ENCODE data around the gene EGFL6. TPM values are rescaled to one million over a fixed set of nuclear protein-coding genes. Genes with fewer than 3 reads are reported as not detected.

EGFL6 gene
- total RNA-seq, 1 donor from 2014 or later = not detected

- ChIA-PET CTCF (no interaction called here), POLR2A (no interaction called here)
- Mint-ChIP-seq H3K4me3 (no peak overlapping the region), H3K27ac (no peak overlapping the region), H3K9me3 (peaks cover 2% of the 10 kb centered on the region), H3K27me3 (peaks cover 11% of the 10 kb centered on the region), H3K36me3 (ENCODE audit: low read depth) (no peaks in the 10 kb centered on the region), H3K4me1 (no peaks in the 10 kb centered on the region)
- intact Hi-C loops (cut with micrococcal nuclease) = no loop called here
- DNase-seq (no peak), ATAC-seq (ENCODE audit: low read depth) (no peak)
- TF ChIP-seq CTCF (IDR thresholded peaks at IDR 0.05) = no peak
Measured at GRCh38 chrX:13587786-13588477, 18.5 kb downstream of the EGFL6 start.

- intact Hi-C loops (cut with micrococcal nuclease) = no loop called here
- peaks cover 2% of the 10 kb centered on the region for H3K9me3 Mint-ChIP-seq
- no peaks in the 10 kb centered on the region for H3K36me3 Mint-ChIP-seq (ENCODE audit: low read depth)
- no peak overlapping the region for H3K4me3 Mint-ChIP-seq
- ATAC-seq (ENCODE audit: low read depth) = no peak
- no peak overlapping the region for H3K27ac Mint-ChIP-seq
- ChIA-PET CTCF (no interaction called here), POLR2A (no interaction called here)
- no peaks in the 10 kb centered on the region for H3K4me1 Mint-ChIP-seq
- TF ChIP-seq CTCF (IDR thresholded peaks at IDR 0.05) = no peak
- no peak for DNase-seq
- H3K27me3 Mint-ChIP-seq = peaks cover 10% of the 10 kb centered on the region
Measured at GRCh38 chrX:13590207-13590606, 20.8 kb downstream of the EGFL6 start.

- intact Hi-C loops (cut with micrococcal nuclease) = no loop called here
- Mint-ChIP-seq H3K4me1 (no peaks in the 10 kb centered on the region), H3K9me3 (peaks cover 2% of the 10 kb centered on the region), H3K27me3 (peaks cover 7% of the 10 kb centered on the region), H3K4me3 (no peak overlapping the region), H3K27ac (no peak overlapping the region), H3K36me3 (ENCODE audit: low read depth) (no peaks in the 10 kb centered on the region)
- ChIA-PET POLR2A (no interaction called here), CTCF (no interaction called here)
- no peak for TF ChIP-seq CTCF (IDR thresholded peaks at IDR 0.05)
- DNase-seq (no peak), ATAC-seq (ENCODE audit: low read depth) (no peak)
Measured at GRCh38 chrX:13590914-13591313, 21.5 kb downstream of the EGFL6 start.

- H3K4me3 Mint-ChIP-seq = no peak overlapping the region
- no peaks in the 10 kb centered on the region for H3K9me3 Mint-ChIP-seq
Measured at GRCh38 chrX:13597874-13598273, 28.5 kb downstream of the EGFL6 start.

GRCh38 chrX:13598877-13599276 lies 29.5 kb downstream of the EGFL6 start:
- DNase-seq (no peak), ATAC-seq (ENCODE audit: low read depth) (no peak)
- intact Hi-C loops (cut with micrococcal nuclease) = no loop called here
- Mint-ChIP-seq H3K4me3 (no peak overlapping the region), H3K4me1 (peaks cover 1% of the 10 kb centered on the region), H3K36me3 (ENCODE audit: low read depth) (no peaks in the 10 kb centered on the region), H3K27me3 (no peaks in the 10 kb centered on the region), H3K9me3 (no peaks in the 10 kb centered on the region), H3K27ac (no peak overlapping the region)
- CTCF ChIA-PET = no interaction called here
- POLR2A ChIA-PET = no interaction called here
- TF ChIP-seq CTCF (IDR thresholded peaks at IDR 0.05) = no peak

More at GRCh38 chrX:13597874-13598273, 28.5 kb downstream of the EGFL6 start:
- TF ChIP-seq CTCF (IDR thresholded peaks at IDR 0.05) = no peak
- ChIA-PET CTCF (no interaction called here), POLR2A (no interaction called here)
- Mint-ChIP-seq H3K27me3 (peaks cover 2% of the 10 kb centered on the region), H3K27ac (no peak overlapping the region), H3K4me1 (peaks cover 1% of the 10 kb centered on the region), H3K36me3 (ENCODE audit: low read depth) (no peaks in the 10 kb centered on the region)
- intact Hi-C loops (cut with micrococcal nuclease) = no loop called here
- ATAC-seq (ENCODE audit: low read depth) (no peak), DNase-seq (no peak)

Data from activated B cell treated with CpG ODN at 0.5 μM for 24 hours (primary cell).